RWPE1 (cell line): ENCODE data around the gene FAM118B.
A peak's percentile ranks its signal among the peaks of the same experiment; 100 is the strongest.

ENCODE experiments used
- CTCF ChIA-PET: fragments of 350-600 bp; sonication (Branson Sonifier 250); formaldehyde crosslinking; extraction: SDS; loops from one replicate; lab custom pipeline; 2021; lab: Yijun Ruan, JAX
- POLR2A ChIA-PET: fragments of 400-600 bp; formaldehyde crosslinking; extraction: SDS; loops from one replicate; lab custom pipeline; 2020; ENCODE audit warnings: antibody characterized with exemption; ENCODE audit not compliant: low non-redundant PET; lab: Yijun Ruan, JAX
- DNase-seq: peaks from one replicate; pipeline ENCODE4 v3.0.0; 2012; ENCODE audit warnings: low spot score
- H3K27ac ChIP-seq: fragments of 450-650 bp; 2 replicates; pipeline ENCODE4 v1.5.1; 2017
- CTCF ChIP-seq: fragments of 450-650 bp; conservative IDR thresholded peaks from 2 replicates; pipeline ENCODE4 v1.5.1; 2017; ENCODE audit warnings: low read depth, mild to moderate bottlenecking

FAM118B gene

GRCh38 chr11:126310200-126310991 lies 98.8 kb downstream of the FAM118B start:
- POLR2A ChIA-PET, result no interaction called here
- CTCF ChIA-PET, result interaction anchor here (0.6 to 3.0 kb wide), 10 partner anchors 43 to 260 kb away, joined by 3 to 48 read pairs (median 6); partner anchors contain the start of gene ST3GAL4
- H3K27ac ChIP-seq, result peak overlapping the region; percentile 33; the same call in 1 of the 2 replicates
- DNase-seq, result peak; percentile 60
- TF ChIP-seq CTCF, result peak; percentile 85

GRCh38 chr11:126310992-126311310 lies 99.4 kb downstream of the FAM118B start:
- no peak for DNase-seq
- ChIA-PET POLR2A (no interaction called here), CTCF (interaction anchor here (0.6 to 3.0 kb wide), 8 partner anchors 43 to 260 kb away, joined by 3 to 48 read pairs (median 6); partner anchors contain the start of gene ST3GAL4)
- TF ChIP-seq CTCF, result no peak
- peak overlapping the region; percentile 33; the same call in 1 of the 2 replicates for H3K27ac ChIP-seq

GRCh38 chr11:126311401-126312291 lies 100.1 kb downstream of the FAM118B start:
- TF ChIP-seq CTCF, result no peak
- CTCF ChIA-PET, result interaction anchor here (0.7 to 3.0 kb wide), 6 partner anchors 45 to 259 kb away, joined by 3 to 48 read pairs (median 8); partner anchors contain the start of gene ST3GAL4
- peak overlapping the region; percentile 48 for H3K27ac ChIP-seq

More at GRCh38 chr11:126311401-126312291, 100.1 kb downstream of the FAM118B start:
- no peak for DNase-seq
- POLR2A ChIA-PET, result no interaction called here
